GM10266 (cell line): ENCODE results near the gene GUCY2D.

Experiments used
- DNase-seq: peaks from one replicate; pipeline ENCODE4 v3.0.0; 2012; ENCODE audit errors: extremely low spot score
- TF ChIP-seq, protein P1 (sequence below): IDR thresholded peaks from 2 replicates; pipeline ENCODE4 v1.5.1; 2012; ENCODE audit warnings: mild to moderate bottlenecking, low read depth; ENCODE audit not compliant: control insufficient read depth, insufficient read depth; ENCODE audit errors: missing control alignments

GUCY2D gene

DNA sequence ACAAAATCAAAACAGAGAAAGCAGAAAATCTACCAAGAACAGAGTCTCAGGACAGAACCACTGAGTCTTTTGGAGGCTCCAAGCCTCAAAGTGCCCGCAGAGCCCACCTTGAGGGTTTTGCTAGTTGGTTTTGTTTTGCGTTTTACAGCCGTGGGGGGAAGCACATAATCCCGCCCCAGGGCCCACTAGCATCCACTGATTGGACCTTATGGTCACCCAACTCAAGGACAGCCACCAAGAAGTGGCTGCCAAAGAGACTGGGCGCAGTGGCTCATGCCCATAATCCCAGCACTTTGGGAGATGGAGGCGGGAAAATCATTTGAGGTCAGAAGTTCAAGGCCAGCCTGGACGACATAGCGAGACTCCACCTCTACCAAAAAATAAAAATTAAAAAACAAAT, 46.3 kb downstream of the GUCY2D start:
- TF ChIP-seq, protein P1, sequence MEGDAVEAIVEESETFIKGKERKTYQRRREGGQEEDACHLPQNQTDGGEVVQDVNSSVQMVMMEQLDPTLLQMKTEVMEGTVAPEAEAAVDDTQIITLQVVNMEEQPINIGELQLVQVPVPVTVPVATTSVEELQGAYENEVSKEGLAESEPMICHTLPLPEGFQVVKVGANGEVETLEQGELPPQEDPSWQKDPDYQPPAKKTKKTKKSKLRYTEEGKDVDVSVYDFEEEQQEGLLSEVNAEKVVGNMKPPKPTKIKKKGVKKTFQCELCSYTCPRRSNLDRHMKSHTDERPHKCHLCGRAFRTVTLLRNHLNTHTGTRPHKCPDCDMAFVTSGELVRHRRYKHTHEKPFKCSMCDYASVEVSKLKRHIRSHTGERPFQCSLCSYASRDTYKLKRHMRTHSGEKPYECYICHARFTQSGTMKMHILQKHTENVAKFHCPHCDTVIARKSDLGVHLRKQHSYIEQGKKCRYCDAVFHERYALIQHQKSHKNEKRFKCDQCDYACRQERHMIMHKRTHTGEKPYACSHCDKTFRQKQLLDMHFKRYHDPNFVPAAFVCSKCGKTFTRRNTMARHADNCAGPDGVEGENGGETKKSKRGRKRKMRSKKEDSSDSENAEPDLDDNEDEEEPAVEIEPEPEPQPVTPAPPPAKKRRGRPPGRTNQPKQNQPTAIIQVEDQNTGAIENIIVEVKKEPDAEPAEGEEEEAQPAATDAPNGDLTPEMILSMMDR: no peak
- DNase-seq: no peak

DNA sequence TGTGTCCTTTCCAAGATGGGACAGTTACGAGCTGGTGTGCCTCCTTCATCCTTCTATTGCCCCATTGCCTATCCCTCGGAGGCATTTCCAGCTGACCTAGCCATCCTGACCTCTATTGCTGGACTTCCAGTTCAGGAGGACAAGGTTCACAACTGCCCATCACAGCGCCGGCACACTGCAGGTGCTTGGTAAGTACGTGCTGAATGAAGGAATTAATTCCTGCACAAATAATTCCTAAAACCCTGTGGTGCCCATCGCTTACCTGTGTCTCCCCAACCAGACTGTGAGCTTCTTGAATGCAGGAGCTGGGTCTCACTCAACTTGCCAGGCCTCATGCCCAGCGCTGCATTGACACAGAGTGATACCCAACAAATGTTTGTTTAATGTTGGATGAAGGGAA, 49.4 kb downstream of the GUCY2D start:
- TF ChIP-seq, protein P1: no peak
- DNase-seq: no peak

GRCh38 chr17:8052256-8053252, 50.1 kb downstream of the GUCY2D start:
- TF ChIP-seq, protein P1: no peak

GRCh38 chr17:8053600-8053999, 51.2 kb downstream of the GUCY2D start:
- DNase-seq: no peak
- TF ChIP-seq, protein P1: no peak

More at GRCh38 chr17:8052256-8053252, 50.1 kb downstream of the GUCY2D start:
- DNase-seq: no peak

- TF ChIP-seq, protein P1: no peak
- DNase-seq: no peak
Measured at GRCh38 chr17:8055851-8056231, 53.4 kb downstream of the GUCY2D start.

DNA sequence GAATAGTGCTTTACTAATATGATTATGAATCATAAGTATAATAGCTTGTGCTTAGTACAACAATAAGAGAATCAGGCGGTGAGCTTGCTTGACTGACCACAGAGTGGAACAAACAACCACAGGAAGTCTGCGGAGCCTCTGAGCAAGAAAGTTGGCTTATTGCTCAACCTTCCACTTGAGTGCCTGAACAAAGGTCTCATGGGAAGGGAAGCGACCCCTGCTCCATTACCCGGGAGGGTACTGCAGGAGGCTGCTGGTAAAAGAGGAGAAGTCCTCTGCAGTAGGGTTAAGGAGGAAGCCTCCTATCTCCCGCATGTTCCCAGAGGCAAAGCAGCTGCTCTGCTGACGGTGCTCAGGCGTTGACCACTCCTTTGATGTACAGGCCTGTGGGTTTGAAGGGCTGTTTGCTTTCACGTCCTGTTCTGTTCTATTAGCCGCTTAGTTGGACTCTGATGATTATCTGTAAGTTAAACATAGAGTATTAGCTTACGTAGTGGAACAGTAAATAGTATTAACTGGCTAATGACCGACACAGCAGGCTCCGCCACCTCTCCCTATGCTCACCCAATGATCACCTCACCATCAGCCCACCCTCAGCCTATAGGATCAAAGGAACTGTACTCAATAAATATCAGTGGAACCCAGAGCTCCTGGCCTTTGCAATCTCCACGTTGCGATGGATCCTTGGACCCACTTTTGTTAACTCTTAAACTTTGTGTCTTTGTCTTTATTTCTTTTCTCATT, 54.0 kb downstream of the GUCY2D start:
- TF ChIP-seq, protein P1: no peak
- peak; percentile 55 for DNase-seq
